Measurements from ENCODE around the gene TTC13. TPM values are rescaled to one million over a fixed set of nuclear protein-coding genes. Genes with fewer than 3 reads are reported as not detected.

Gene TTC13
- total and polyA plus RNA-seq, 2 of the 13 experiments (the other 11 are each of a cell fraction or from before 2014, with no cell fraction given): 5.8 to 15.9 TPM

GRCh38 chr1:230898748-230899147 lies 79.9 kb downstream of the TTC13 start:
- FAIRE-seq (no peak), DNase-seq (ENCODE audit: low spot score) (no peak), ATAC-seq (no peak)
- CTCF ChIA-PET (ENCODE audit: low intra/inter-chr PET ratio, low total read pairs): no interaction called here
- POLR2A ChIA-PET: no interaction called here
- H3K4me2 ChIP-seq (ENCODE audit: low read depth, low read length): no peak overlapping the region
- 64% methylated on average over 8 of the region's 8 CpGs for WGBS (ENCODE audit: low lambda C conversion rate)
- no peaks in the 10 kb centered on the region for H4K20me1 ChIP-seq (ENCODE audit: insufficient read depth, low read length)
- H3K9ac ChIP-seq (ENCODE audit: insufficient read depth, low read depth, low read length): no peak overlapping the region
- H3K36me3 ChIP-seq (replicated peaks in 1 of 2; ENCODE audit: control insufficient read depth in 1 of 2, insufficient read depth in 2 of 2, low read length in 2 of 2): no peaks in the 10 kb centered on the region
- in situ Hi-C loops (cut with HindIII; ENCODE audit: extremely low pct_ligation_motif_present, low pct_unique_long_range_greater_than_20kb) (no loop called here), intact Hi-C loops (cut with micrococcal nuclease; ENCODE audit: unreplicated experiment) (no loop called here)
- no peaks in the 10 kb centered on the region; a peak in 1 of 5 replicates for H3K27me3 ChIP-seq (ENCODE audit: control insufficient read depth in 1 of 2, insufficient read depth in 2 of 2, low read length in 2 of 2)
- H3K27ac ChIP-seq (ENCODE audit: extremely low read length, insufficient read depth, low read length): no peak overlapping the region
- BruUV-seq (replicated peaks): no TSS peak
- H3K4me3 ChIP-seq (replicated peaks in 1 of 3; ENCODE audit: insufficient read depth in 1 of 3, low read depth in 2 of 3, low read length in 3 of 3): no peak overlapping the region
- no peak overlapping the region for H2AFZ ChIP-seq (ENCODE audit: low read length)
- TF ChIP-seq ZBTB21 (CRISPR knock-in tag; IDR thresholded peaks at IDR 0.05): no peak
- no peak for TF ChIP-seq PAF1 (CRISPR knock-in tag; IDR thresholded peaks at IDR 0.05)
- no peak for TF ChIP-seq ZNF343 (CRISPR knock-in tag; IDR thresholded peaks at IDR 0.05)
- TF ChIP-seq CSRNP2 (CRISPR knock-in tag; conservative IDR thresholded peaks at IDR 0.05; ENCODE audit: low read depth): no peak
- no peak for TF ChIP-seq SOX5 (CRISPR knock-in tag; IDR thresholded peaks at IDR 0.05; ENCODE audit: borderline replicate concordance)
- no peak for TF ChIP-seq TFE3 (CRISPR knock-in tag; IDR thresholded peaks at IDR 0.05)
- no peaks in the 10 kb centered on the region for H3K79me2 ChIP-seq (ENCODE audit: insufficient read depth, low read length)
- H3K4me1 ChIP-seq (ENCODE audit: insufficient read depth, low read length): peaks cover 12% of the 10 kb centered on the region
- H3K9me3 ChIP-seq (ENCODE audit: low read length): no peaks in the 10 kb centered on the region

- H3K79me2 ChIP-seq (ENCODE audit: insufficient read depth, low read length): no peaks in the 10 kb centered on the region
- H4K20me1 ChIP-seq (ENCODE audit: insufficient read depth, low read length): no peaks in the 10 kb centered on the region
- H3K4me3 ChIP-seq (replicated peaks in 1 of 3; ENCODE audit: insufficient read depth in 1 of 3, low read depth in 2 of 3, low read length in 3 of 3): no peak overlapping the region
- H3K27me3 ChIP-seq (ENCODE audit: control insufficient read depth in 1 of 2, insufficient read depth in 2 of 2, low read length in 2 of 2): no peaks in the 10 kb centered on the region; a peak in 2 of 5 replicates
- no peak overlapping the region for H3K27ac ChIP-seq (ENCODE audit: extremely low read length, insufficient read depth, low read length)
- in situ Hi-C loops (cut with HindIII; ENCODE audit: extremely low pct_ligation_motif_present, low pct_unique_long_range_greater_than_20kb): no loop called here
- no peak overlapping the region for H3K9ac ChIP-seq (ENCODE audit: insufficient read depth, low read depth, low read length)
- H3K4me2 ChIP-seq (ENCODE audit: low read depth, low read length): no peak overlapping the region
- no peak for DNase-seq (ENCODE audit: low spot score)
- no peak for ATAC-seq
- H3K36me3 ChIP-seq (replicated peaks in 1 of 2; ENCODE audit: control insufficient read depth in 1 of 2, insufficient read depth in 2 of 2, low read length in 2 of 2): no peaks in the 10 kb centered on the region
- BruUV-seq (replicated peaks): no TSS peak
- TF ChIP-seq ZNF598 (CRISPR knock-in tag; IDR thresholded peaks at IDR 0.05; ENCODE audit: borderline replicate concordance): no peak
- TF ChIP-seq ZKSCAN1 (IDR thresholded peaks at IDR 0.05; ENCODE audit: low read length): no peak
- TF ChIP-seq E2F5 (CRISPR knock-in tag; conservative IDR thresholded peaks at IDR 0.05): no peak
- no peak for TF ChIP-seq NFRKB (IDR thresholded peaks at IDR 0.05)
- H2AFZ ChIP-seq (ENCODE audit: low read length): no peak overlapping the region
- WGBS (ENCODE audit: low lambda C conversion rate): 96% methylated on average over 4 of the region's 4 CpGs
- intact Hi-C loops (cut with micrococcal nuclease; ENCODE audit: unreplicated experiment): no loop called here
- H3K4me1 ChIP-seq (ENCODE audit: insufficient read depth, low read length): peaks cover 14% of the 10 kb centered on the region
- POLR2A ChIA-PET: no interaction called here
- FAIRE-seq: no peak
- CTCF ChIA-PET (ENCODE audit: low intra/inter-chr PET ratio, low total read pairs): no interaction called here
- no peaks in the 10 kb centered on the region for H3K9me3 ChIP-seq (ENCODE audit: low read length)
Measured at GRCh38 chr1:230898144-230898543, 80.5 kb downstream of the TTC13 start.
